DND-41 (cell line): ENCODE data around the gene ATP8A2.
"Not testable (repeated sequence)": the region's sequence is repeated elsewhere in the genome, so short reads cannot be mapped to it uniquely, and the experiment has no call there.

Source experiments
- CTCF ChIP-seq: IDR thresholded peaks from 2 replicates; pipeline ENCODE4 v1.5.1; 2012; ENCODE audit warnings: borderline replicate concordance, low read length, moderate library complexity, mild to moderate bottlenecking; ENCODE audit not compliant: poor library complexity, severe bottlenecking; ENCODE audit errors: extremely low read depth
- EZH2 ChIP-seq: IDR thresholded peaks from 3 replicates; pipeline ENCODE4 v1.6.1; 2012; ENCODE audit warnings: borderline replicate concordance, low read depth, mild to moderate bottlenecking, moderate library complexity, low read length, inconsistent platforms; ENCODE audit not compliant: severe bottlenecking

- not testable (repeated sequence) for TF ChIP-seq CTCF, EZH2
Measured at GRCh38 chr13:25954080-25954479, 582.3 kb downstream of the ATP8A2 start.
